HG02870 (cell line): ENCODE results near the gene RNF186.

Source experiments
- ATAC-seq: cut with Tn5 transposase; IDR thresholded peaks from one replicate; pipeline ENCODE4 v1.9.1; 2021; ENCODE audit warnings: mild to moderate bottlenecking, moderate library complexity; ENCODE audit not compliant: unreplicated experiment

The RNF186 gene

GRCh38 chr1:19768353-19769210 is 46.5 kb downstream of the RNF186 start:
- no peak for ATAC-seq

GRCh38 chr1:19765623-19766022 is 49.5 kb downstream of the RNF186 start:
- no peak for ATAC-seq

GRCh38 chr1:19764848-19765247 is 50.2 kb downstream of the RNF186 start:
- no peak for ATAC-seq
